Caco-2 (cell line): ENCODE data around the gene SLA2. TPM values are rescaled to one million over a fixed set of nuclear protein-coding genes. Genes with fewer than 3 reads are reported as not detected.

ENCODE experiments used
- BruUV-seq: library from RNA; stranded (reverse); fragments of 400-500 nt; replicated peaks from 2 replicates; lab custom pipeline; 2021; lab: Mats Ljungman, UMichigan
- CTCF ChIA-PET: fragments of 300-600 bp; sonication (Branson Sonifier 250); formaldehyde crosslinking; loops from one replicate; lab custom pipeline; 2022; ENCODE audit warnings: antibody characterized with exemption; lab: Charles Lee
- POLR2A ChIA-PET: fragments of 300-600 bp; sonication (Branson Sonifier 250); formaldehyde crosslinking; loops from one replicate; lab custom pipeline; 2022; ENCODE audit warnings: antibody characterized with exemption; lab: Charles Lee
- DNase-seq, 2 experiments: peaks; one replicate each; pipeline versions ENCODE4 v3.0.0 to v3.0.0-alpha.2; 2020 to 2022
- H3K27me3 ChIP-seq: replicated peaks from 2 replicates; pipeline ENCODE4 v1.6.0; 2011; ENCODE audit warnings: low read length; ENCODE audit not compliant: control insufficient read depth, insufficient read depth
- H3K36me3 ChIP-seq: 2 replicates; pipeline ENCODE4 v1.5.1; 2011; ENCODE audit warnings: low read length; ENCODE audit not compliant: control insufficient read depth, insufficient read depth
- H3K4me1 ChIP-seq: fragments of 250-450 bp; sonication (Bioruptor Pico); 2 replicates; pipeline ENCODE4 v1.5.1; 2020; ENCODE audit warnings: mild to moderate bottlenecking
- H3K4me3 ChIP-seq: 2 replicates; pipeline ENCODE4 v1.5.1; 2011; ENCODE audit warnings: low read depth, mild to moderate bottlenecking, control low read depth, low read length
- H3K9me3 ChIP-seq: fragments of 250-450 bp; sonication (Bioruptor Pico); 2 replicates; pipeline ENCODE4 v1.5.1; 2020; ENCODE audit warnings: mild to moderate bottlenecking, moderate library complexity
- H3K27ac Mint-ChIP-seq: one replicate; pipeline ENCODE4 v1.8.0; 2022; ENCODE audit warnings: mixed read lengths; ENCODE audit not compliant: unreplicated experiment
- H3K27me3 Mint-ChIP-seq: one replicate; pipeline ENCODE4 v1.8.0; 2022; ENCODE audit warnings: mixed read lengths; ENCODE audit not compliant: insufficient read depth, unreplicated experiment
- H3K36me3 Mint-ChIP-seq: one replicate; pipeline ENCODE4 v1.8.0; 2022; ENCODE audit warnings: mild to moderate bottlenecking, mixed read lengths; ENCODE audit not compliant: insufficient read depth, unreplicated experiment
- H3K4me1 Mint-ChIP-seq: one replicate; pipeline ENCODE4 v1.8.0; 2022; ENCODE audit warnings: low read depth, mixed read lengths; ENCODE audit not compliant: unreplicated experiment
- H3K4me3 Mint-ChIP-seq: one replicate; pipeline ENCODE4 v1.8.0; 2022; ENCODE audit warnings: mild to moderate bottlenecking, moderate library complexity, mixed read lengths; ENCODE audit not compliant: unreplicated experiment
- H3K9me3 Mint-ChIP-seq: one replicate; pipeline ENCODE4 v1.8.0; 2022; ENCODE audit warnings: mixed read lengths; ENCODE audit not compliant: unreplicated experiment
- CTCF ChIP-seq, 2 experiments: fragments of 200-600 bp in 1 of 2; IDR thresholded peaks; 1 replicate in 1 of 2; 2 replicates in 1 of 2; pipeline versions ENCODE4 v1.5.1 to v1.8.0; 2011 to 2022; ENCODE audit warnings: antibody characterized with exemption in 1 of 2, control low read depth in 1 of 2, inconsistent platforms in 1 of 2, low read depth in 1 of 2, low read length in 1 of 2, mild to moderate bottlenecking in 1 of 2, moderate library complexity in 1 of 2; ENCODE audit not compliant: insufficient read depth in 1 of 2, severe bottlenecking in 1 of 2, unreplicated experiment in 1 of 2
- intact Hi-C: fragments of 100-400 bp; cut with micrococcal nuclease; formaldehyde crosslinking; loops from one replicate; pipeline ENCODE4 v1.10.0; 2022; ENCODE audit not compliant: unreplicated experiment
- total RNA-seq: library from RNA; stranded (reverse); gene quantifications from 2 replicates; pipeline ENCODE4 v1.2.3, GENCODE V29; 2022

The SLA2 gene
- total RNA-seq, 1 experiment from 2014 or later, result 0.20 TPM

GRCh38 chr20:36582821-36583220 lies 63.2 kb downstream of the SLA2 start:
- peaks cover 49% of the 10 kb centered on the region for H3K36me3 Mint-ChIP-seq
- Histone ChIP-seq H3K36me3 (peaks cover 12% of the 10 kb centered on the region), H3K4me3 (no peak overlapping the region), H3K9me3 (no peaks in the 10 kb centered on the region), H3K27me3 (no peaks in the 10 kb centered on the region), H3K4me1 (no peaks in the 10 kb centered on the region)
- no peaks in the 10 kb centered on the region for H3K9me3 Mint-ChIP-seq
- H3K4me3 Mint-ChIP-seq, result no peak overlapping the region
- intact Hi-C loops, result no loop called here
- no peak overlapping the region for H3K27ac Mint-ChIP-seq
- H3K4me1 Mint-ChIP-seq, result no peaks in the 10 kb centered on the region
- no peak for TF ChIP-seq CTCF (IDR thresholded peaks at IDR 0.05; ENCODE audit: insufficient read depth in 1 of 2, low read depth in 1 of 2, low read length in 1 of 2, severe bottlenecking in 1 of 2, unreplicated experiment in 1 of 2)
- DNase-seq, result no peak
- BruUV-seq, result no TSS peak
- no peaks in the 10 kb centered on the region for H3K27me3 Mint-ChIP-seq
- CTCF ChIA-PET, result interaction anchor here (0.9 kb wide), 1 partner anchor 23 kb away, joined by 3 read pairs; the partner anchor contains the start of gene RAB5IF
- POLR2A ChIA-PET, result no interaction called here

- Mint-ChIP-seq H3K4me3 (no peak overlapping the region), H3K4me1 (no peaks in the 10 kb centered on the region), H3K27ac (no peak overlapping the region), H3K9me3 (no peaks in the 10 kb centered on the region), H3K36me3 (peaks cover 45% of the 10 kb centered on the region), H3K27me3 (no peaks in the 10 kb centered on the region)
- BruUV-seq, result TSS peak; percentile 7
- H3K4me1 ChIP-seq, result no peaks in the 10 kb centered on the region
- ChIA-PET POLR2A (no interaction called here), CTCF (interaction anchor here (0.9 kb wide), 1 partner anchor 24 kb away, joined by 3 read pairs; the partner anchor contains the start of gene RAB5IF)
- H3K27me3 ChIP-seq, result no peaks in the 10 kb centered on the region
- peaks cover 13% of the 10 kb centered on the region for H3K36me3 ChIP-seq
- H3K9me3 ChIP-seq, result no peaks in the 10 kb centered on the region
- intact Hi-C loops, result no loop called here
- no peak for TF ChIP-seq CTCF (IDR thresholded peaks at IDR 0.05; ENCODE audit: insufficient read depth in 1 of 2, low read depth in 1 of 2, low read length in 1 of 2, severe bottlenecking in 1 of 2, unreplicated experiment in 1 of 2)
- no peak overlapping the region for H3K4me3 ChIP-seq
- DNase-seq, result no peak
Measured at GRCh38 chr20:36582322-36582721, 63.7 kb downstream of the SLA2 start.

GRCh38 chr20:36579996-36580545 lies 65.9 kb downstream of the SLA2 start:
- Histone ChIP-seq H3K4me3 (no peak overlapping the region), H3K27me3 (no peaks in the 10 kb centered on the region), H3K9me3 (no peaks in the 10 kb centered on the region), H3K4me1 (peaks cover 10% of the 10 kb centered on the region), H3K36me3 (peaks cover 13% of the 10 kb centered on the region)
- H3K4me3 Mint-ChIP-seq, result no peak overlapping the region
- no peaks in the 10 kb centered on the region for H3K27me3 Mint-ChIP-seq
- ChIA-PET POLR2A (no interaction called here), CTCF (no interaction called here)
- H3K27ac Mint-ChIP-seq, result no peak overlapping the region
- no peaks in the 10 kb centered on the region for H3K9me3 Mint-ChIP-seq
- no TSS peak for BruUV-seq
- peaks cover 45% of the 10 kb centered on the region for H3K36me3 Mint-ChIP-seq
- no peaks in the 10 kb centered on the region for H3K4me1 Mint-ChIP-seq
- DNase-seq, result no peak
- TF ChIP-seq CTCF (IDR thresholded peaks at IDR 0.05; ENCODE audit: insufficient read depth in 1 of 2, low read depth in 1 of 2, low read length in 1 of 2, severe bottlenecking in 1 of 2, unreplicated experiment in 1 of 2), result no peak
- intact Hi-C loops, result no loop called here
